Uterus (tissue), 2 donors: Measurements from ENCODE around the gene OCIAD1.

Experiments
- POLR2A ChIP-seq, 2 donors: fragments of 450-650 bp; IDR thresholded peaks; one replicate each; pipeline ENCODE4 v1.6.1; 2016; ENCODE audit warnings: antibody characterized with exemption in 2 of 2, mild to moderate bottlenecking in 1 of 2, moderate library complexity in 1 of 2
- TF ChIP-seq, protein P1 (sequence below), 4 experiments: fragments of 200-600 bp in 2 of 4; fragments of 450-650 bp in 2 of 4; sonication (generic) in 2 of 4; IDR thresholded peaks; one replicate each; pipeline ENCODE4 v1.5.1; 2016 to 2019; ENCODE audit warnings: antibody characterized with exemption in 4 of 4, mild to moderate bottlenecking in 2 of 4, moderate library complexity in 1 of 4

GRCh38 chr4:48862661-48863060 is 31.8 kb downstream of the OCIAD1 start:
- TF ChIP-seq, protein P1, sequence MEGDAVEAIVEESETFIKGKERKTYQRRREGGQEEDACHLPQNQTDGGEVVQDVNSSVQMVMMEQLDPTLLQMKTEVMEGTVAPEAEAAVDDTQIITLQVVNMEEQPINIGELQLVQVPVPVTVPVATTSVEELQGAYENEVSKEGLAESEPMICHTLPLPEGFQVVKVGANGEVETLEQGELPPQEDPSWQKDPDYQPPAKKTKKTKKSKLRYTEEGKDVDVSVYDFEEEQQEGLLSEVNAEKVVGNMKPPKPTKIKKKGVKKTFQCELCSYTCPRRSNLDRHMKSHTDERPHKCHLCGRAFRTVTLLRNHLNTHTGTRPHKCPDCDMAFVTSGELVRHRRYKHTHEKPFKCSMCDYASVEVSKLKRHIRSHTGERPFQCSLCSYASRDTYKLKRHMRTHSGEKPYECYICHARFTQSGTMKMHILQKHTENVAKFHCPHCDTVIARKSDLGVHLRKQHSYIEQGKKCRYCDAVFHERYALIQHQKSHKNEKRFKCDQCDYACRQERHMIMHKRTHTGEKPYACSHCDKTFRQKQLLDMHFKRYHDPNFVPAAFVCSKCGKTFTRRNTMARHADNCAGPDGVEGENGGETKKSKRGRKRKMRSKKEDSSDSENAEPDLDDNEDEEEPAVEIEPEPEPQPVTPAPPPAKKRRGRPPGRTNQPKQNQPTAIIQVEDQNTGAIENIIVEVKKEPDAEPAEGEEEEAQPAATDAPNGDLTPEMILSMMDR (IDR thresholded peaks at IDR 0.05): no peak
- TF ChIP-seq POLR2A (IDR thresholded peaks at IDR 0.05): no peak
